ENCODE data around the gene TERT.
"Not testable (repeated sequence)": the region's sequence is repeated elsewhere in the genome, so short reads cannot be mapped to it uniquely, and the experiment has no call there.

The TERT gene

GRCh38 chr5:1267464-1267863, 27.4 kb downstream of the TERT start:
- not testable (repeated sequence) for H3K9ac ChIP-seq (ENCODE audit: low read length); H3K4me1 ChIP-seq (ENCODE audit: control insufficient read depth in 1 of 2, insufficient read depth in 2 of 2, low read length in 2 of 2); H2AFZ ChIP-seq (ENCODE audit: insufficient read depth, low read length, poor library complexity); H2BK12ac ChIP-seq (ENCODE audit: low read length); H3K79me2 ChIP-seq (ENCODE audit: control insufficient read depth, insufficient read depth, low read length, poor library complexity); H3K4ac ChIP-seq (ENCODE audit: low read depth, low read length); H3K27me3 ChIP-seq (ENCODE audit: insufficient read depth, low read length); H4K8ac ChIP-seq (ENCODE audit: low read depth, low read length); H3K18ac ChIP-seq (ENCODE audit: low read length); H3K4me3 ChIP-seq (ENCODE audit: low read depth, low read length); H3K27ac ChIP-seq (ENCODE audit: low read depth, low read length); H4K12ac ChIP-seq (ENCODE audit: low read depth, low read length); H2AK5ac ChIP-seq (ENCODE audit: low read length); DNase-seq; H2BK120ac ChIP-seq (ENCODE audit: insufficient read depth, low read length, poor library complexity); H3K79me1 ChIP-seq (ENCODE audit: low read length); H3K36me3 ChIP-seq (ENCODE audit: control insufficient read depth in 1 of 2, insufficient read depth in 2 of 2, low read length in 2 of 2); H2BK5ac ChIP-seq (ENCODE audit: low read depth, low read length, poor library complexity); H3K14ac ChIP-seq (ENCODE audit: low read length); H3K23ac ChIP-seq (ENCODE audit: low read length); H3K4me2 ChIP-seq (ENCODE audit: low read length); H4K91ac ChIP-seq (ENCODE audit: low read depth, low read length)
- no CpG with 5 or more reads among the region's 5 CpGs for WGBS (ENCODE audit: extremely low coverage, insufficient coverage, insufficient read length)
- peaks cover 31% of the 10 kb centered on the region for H3K9me3 ChIP-seq (ENCODE audit: insufficient read depth, low read depth, low read length)

- H3K4ac ChIP-seq (ENCODE audit: low read depth, low read length) = no peak overlapping the region
- no peak overlapping the region for H3K9ac ChIP-seq (ENCODE audit: low read length)
- no peak overlapping the region for H3K18ac ChIP-seq (ENCODE audit: low read length)
- no peaks in the 10 kb centered on the region for H3K27me3 ChIP-seq (ENCODE audit: insufficient read depth, low read length)
- H4K91ac ChIP-seq (ENCODE audit: low read depth, low read length) = no peak overlapping the region
- H3K27ac ChIP-seq (ENCODE audit: low read depth, low read length) = no peak overlapping the region
- H2BK5ac ChIP-seq (ENCODE audit: low read depth, low read length, poor library complexity) = no peak overlapping the region
- H2BK12ac ChIP-seq (ENCODE audit: low read length) = no peak overlapping the region
- no peak overlapping the region for H4K12ac ChIP-seq (ENCODE audit: low read depth, low read length)
- WGBS (ENCODE audit: extremely low coverage, insufficient coverage, insufficient read length) = no CpG with 5 or more reads among the region's 9 CpGs
- H3K36me3 ChIP-seq (ENCODE audit: control insufficient read depth in 1 of 2, insufficient read depth in 2 of 2, low read length in 2 of 2) = no peaks in the 10 kb centered on the region
- no peak overlapping the region for H3K4me2 ChIP-seq (ENCODE audit: low read length)
- no peak overlapping the region for H4K8ac ChIP-seq (ENCODE audit: low read depth, low read length)
- no peak for DNase-seq
- H2AFZ ChIP-seq (ENCODE audit: insufficient read depth, low read length, poor library complexity) = no peak overlapping the region
- H3K79me2 ChIP-seq (ENCODE audit: control insufficient read depth, insufficient read depth, low read length, poor library complexity) = no peaks in the 10 kb centered on the region
- no peak overlapping the region for H2BK120ac ChIP-seq (ENCODE audit: insufficient read depth, low read length, poor library complexity)
- peaks cover 29% of the 10 kb centered on the region for H3K9me3 ChIP-seq (ENCODE audit: insufficient read depth, low read depth, low read length)
- H3K4me1 ChIP-seq (ENCODE audit: control insufficient read depth in 1 of 2, insufficient read depth in 2 of 2, low read length in 2 of 2) = no peaks in the 10 kb centered on the region
- H3K79me1 ChIP-seq (ENCODE audit: low read length) = no peaks in the 10 kb centered on the region
- H3K14ac ChIP-seq (ENCODE audit: low read length) = no peak overlapping the region
- H3K4me3 ChIP-seq (ENCODE audit: low read depth, low read length) = no peak overlapping the region
- H2AK5ac ChIP-seq (ENCODE audit: low read length) = no peak overlapping the region
- no peak overlapping the region for H3K23ac ChIP-seq (ENCODE audit: low read length)
These were observed 28.1 kb downstream of the TERT start for GRCh38 chr5:1266791-1267190.

GRCh38 chr5:1265461-1266455, 29.1 kb downstream of the TERT start:
- no peaks in the 10 kb centered on the region for H3K27me3 ChIP-seq (ENCODE audit: insufficient read depth, low read length)
- H3K79me2 ChIP-seq (ENCODE audit: control insufficient read depth, insufficient read depth, low read length, poor library complexity) = no peaks in the 10 kb centered on the region
- H4K8ac ChIP-seq (ENCODE audit: low read depth, low read length) = no peak overlapping the region
- H3K79me1 ChIP-seq (ENCODE audit: low read length) = no peaks in the 10 kb centered on the region
- no peak overlapping the region for H4K91ac ChIP-seq (ENCODE audit: low read depth, low read length)
- DNase-seq = no peak
- H3K36me3 ChIP-seq (ENCODE audit: control insufficient read depth in 1 of 2, insufficient read depth in 2 of 2, low read length in 2 of 2) = no peaks in the 10 kb centered on the region
- H3K18ac ChIP-seq (ENCODE audit: low read length) = no peak overlapping the region
- H3K4me1 ChIP-seq (ENCODE audit: control insufficient read depth in 1 of 2, insufficient read depth in 2 of 2, low read length in 2 of 2) = no peaks in the 10 kb centered on the region
- H2BK120ac ChIP-seq (ENCODE audit: insufficient read depth, low read length, poor library complexity) = no peak overlapping the region
- H4K12ac ChIP-seq (ENCODE audit: low read depth, low read length) = no peak overlapping the region
- no peak overlapping the region for H3K4ac ChIP-seq (ENCODE audit: low read depth, low read length)
- no peak overlapping the region for H3K4me3 ChIP-seq (ENCODE audit: low read depth, low read length)
- no peak overlapping the region for H2AK5ac ChIP-seq (ENCODE audit: low read length)
- no CpG with 5 or more reads among the region's 40 CpGs for WGBS (ENCODE audit: extremely low coverage, insufficient coverage, insufficient read length)
- H3K9me3 ChIP-seq (ENCODE audit: insufficient read depth, low read depth, low read length) = peaks cover 28% of the 10 kb centered on the region
- no peak overlapping the region for H2AFZ ChIP-seq (ENCODE audit: insufficient read depth, low read length, poor library complexity)
- no peak overlapping the region for H3K14ac ChIP-seq (ENCODE audit: low read length)
- H3K4me2 ChIP-seq (ENCODE audit: low read length) = no peak overlapping the region
- no peak overlapping the region for H2BK12ac ChIP-seq (ENCODE audit: low read length)
- H3K23ac ChIP-seq (ENCODE audit: low read length) = no peak overlapping the region
- H2BK5ac ChIP-seq (ENCODE audit: low read depth, low read length, poor library complexity) = no peak overlapping the region
- H3K27ac ChIP-seq (ENCODE audit: low read depth, low read length) = no peak overlapping the region
- H3K9ac ChIP-seq (ENCODE audit: low read length) = no peak overlapping the region

- no peak overlapping the region for H2BK5ac ChIP-seq (ENCODE audit: low read depth, low read length, poor library complexity)
- H3K79me2 ChIP-seq (ENCODE audit: control insufficient read depth, insufficient read depth, low read length, poor library complexity) = no peaks in the 10 kb centered on the region
- H3K4me3 ChIP-seq (ENCODE audit: low read depth, low read length) = no peak overlapping the region
- H3K4ac ChIP-seq (ENCODE audit: low read depth, low read length) = no peak overlapping the region
- H3K23ac ChIP-seq (ENCODE audit: low read length) = no peak overlapping the region
- no peak overlapping the region for H4K8ac ChIP-seq (ENCODE audit: low read depth, low read length)
- H3K4me1 ChIP-seq (ENCODE audit: control insufficient read depth in 1 of 2, insufficient read depth in 2 of 2, low read length in 2 of 2) = no peaks in the 10 kb centered on the region
- no peak overlapping the region for H2AK5ac ChIP-seq (ENCODE audit: low read length)
- no peak overlapping the region for H3K9ac ChIP-seq (ENCODE audit: low read length)
- H3K27ac ChIP-seq (ENCODE audit: low read depth, low read length) = no peak overlapping the region
- no peak for DNase-seq
- H2BK120ac ChIP-seq (ENCODE audit: insufficient read depth, low read length, poor library complexity) = no peak overlapping the region
- no peak overlapping the region for H4K91ac ChIP-seq (ENCODE audit: low read depth, low read length)
- no peak overlapping the region for H3K18ac ChIP-seq (ENCODE audit: low read length)
- no peaks in the 10 kb centered on the region for H3K79me1 ChIP-seq (ENCODE audit: low read length)
- no peak overlapping the region for H3K4me2 ChIP-seq (ENCODE audit: low read length)
- no peaks in the 10 kb centered on the region for H3K36me3 ChIP-seq (ENCODE audit: control insufficient read depth in 1 of 2, insufficient read depth in 2 of 2, low read length in 2 of 2)
- peaks cover 33% of the 10 kb centered on the region for H3K9me3 ChIP-seq (ENCODE audit: insufficient read depth, low read depth, low read length)
- H4K12ac ChIP-seq (ENCODE audit: low read depth, low read length) = no peak overlapping the region
- no peak overlapping the region for H2AFZ ChIP-seq (ENCODE audit: insufficient read depth, low read length, poor library complexity)
- no peak overlapping the region for H2BK12ac ChIP-seq (ENCODE audit: low read length)
- no CpG with 5 or more reads among the region's 15 CpGs for WGBS (ENCODE audit: extremely low coverage, insufficient coverage, insufficient read length)
- H3K14ac ChIP-seq (ENCODE audit: low read length) = no peak overlapping the region
- no peaks in the 10 kb centered on the region for H3K27me3 ChIP-seq (ENCODE audit: insufficient read depth, low read length)
These were observed 29.8 kb downstream of the TERT start for GRCh38 chr5:1265026-1265425.

Data from trophoblast cell (in vitro differentiated cells and primary cell).